ENCODE results near the gene ABCA12.

GRCh38 chr2:214960677-214961076, 177.7 kb downstream of the ABCA12 start:
- TF ChIP-seq ZNF274 (IDR thresholded peaks at IDR 0.05; ENCODE audit: low read depth, low read length) (no peak), YY1 (IDR thresholded peaks at IDR 0.05; ENCODE audit: insufficient read depth, insufficient read length) (no peak)
